ENCODE results near the gene DBI. TPM values are rescaled to one million over a fixed set of nuclear protein-coding genes. Genes with fewer than 3 reads are reported as not detected.

The DBI gene
- total and polyA plus RNA-seq, 2 of the 13 experiments (the other 11 are each of a cell fraction or from before 2014, with no cell fraction given), result 330 to 659 TPM

- TF ChIP-seq ZBTB40 (IDR thresholded peaks at IDR 0.05), result no peak
- TF ChIP-seq ZBTB40 (CRISPR knock-in tag; IDR thresholded peaks at IDR 0.05), result no peak
- no peak for TF ChIP-seq NCOA1 (CRISPR knock-in tag; IDR thresholded peaks at IDR 0.05)
- TF ChIP-seq MYPOP (CRISPR knock-in tag; IDR thresholded peaks at IDR 0.05), result no peak
- no peak for TF ChIP-seq MXI1 (IDR thresholded peaks at IDR 0.05; ENCODE audit: borderline replicate concordance, low read depth, low read length)
Measured at GRCh38 chr2:119414894-119415293, 48.1 kb downstream of the DBI start (continued).

Measured in HepG2 (cell line).